Prostate gland (tissue), 2 donors: ENCODE results near the gene CYB5A.

Experiments
- POLR2A ChIP-seq: fragments of 450-650 bp; IDR thresholded peaks from one replicate; pipeline ENCODE4 v1.6.1; 2016; ENCODE audit warnings: antibody characterized with exemption, mild to moderate bottlenecking
- POLR2AphosphoS5 ChIP-seq: sonication (generic); formaldehyde crosslinking; IDR thresholded peaks from one replicate; pipeline ENCODE4 v1.6.1; 2017; ENCODE audit warnings: antibody characterized with exemption
- TF ChIP-seq, protein P1 (sequence below), 4 experiments: fragments of 200-600 bp in 2 of 4; fragments of 450-650 bp in 2 of 4; sonication (generic) in 2 of 4; IDR thresholded peaks; 1 replicate in 3 of 4; 2 replicates in 1 of 4; pipeline ENCODE4 v1.5.1; 2016 to 2019; ENCODE audit warnings: antibody characterized with exemption in 4 of 4, mild to moderate bottlenecking in 2 of 4, moderate library complexity in 2 of 4

DNA sequence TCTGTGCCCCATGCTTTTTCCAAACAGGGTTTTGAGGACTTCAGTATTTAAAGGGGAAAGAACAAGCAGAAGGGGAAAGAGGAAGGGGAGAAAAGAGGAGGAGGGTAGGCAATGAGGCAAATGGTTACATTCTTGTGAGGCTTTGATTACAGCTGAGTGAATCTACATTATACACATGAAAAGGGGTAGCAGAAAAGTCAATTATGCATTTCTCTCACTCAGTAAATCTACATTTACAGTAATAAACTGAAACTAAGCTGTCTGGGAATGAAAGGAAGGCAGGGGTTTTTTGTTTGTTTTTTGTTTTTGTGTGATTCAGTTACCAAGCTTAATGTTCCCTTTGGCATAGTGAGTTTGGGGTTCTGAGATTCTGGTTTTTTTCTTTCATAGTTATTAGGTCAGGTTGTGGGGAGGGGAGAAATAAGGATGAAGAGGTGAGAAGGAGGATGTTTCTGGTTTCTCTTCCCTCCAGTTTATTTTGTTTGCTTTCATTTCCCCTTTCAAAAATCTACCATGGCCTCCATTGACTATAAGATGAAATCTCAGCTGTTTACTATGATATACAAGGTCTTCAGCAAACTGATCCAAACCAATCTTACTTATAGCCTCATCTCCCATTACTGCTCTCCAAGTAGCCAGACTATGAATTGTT is 42.6 kb upstream of the CYB5A start:
- TF ChIP-seq POLR2A, result no peak
- TF ChIP-seq, protein P1, sequence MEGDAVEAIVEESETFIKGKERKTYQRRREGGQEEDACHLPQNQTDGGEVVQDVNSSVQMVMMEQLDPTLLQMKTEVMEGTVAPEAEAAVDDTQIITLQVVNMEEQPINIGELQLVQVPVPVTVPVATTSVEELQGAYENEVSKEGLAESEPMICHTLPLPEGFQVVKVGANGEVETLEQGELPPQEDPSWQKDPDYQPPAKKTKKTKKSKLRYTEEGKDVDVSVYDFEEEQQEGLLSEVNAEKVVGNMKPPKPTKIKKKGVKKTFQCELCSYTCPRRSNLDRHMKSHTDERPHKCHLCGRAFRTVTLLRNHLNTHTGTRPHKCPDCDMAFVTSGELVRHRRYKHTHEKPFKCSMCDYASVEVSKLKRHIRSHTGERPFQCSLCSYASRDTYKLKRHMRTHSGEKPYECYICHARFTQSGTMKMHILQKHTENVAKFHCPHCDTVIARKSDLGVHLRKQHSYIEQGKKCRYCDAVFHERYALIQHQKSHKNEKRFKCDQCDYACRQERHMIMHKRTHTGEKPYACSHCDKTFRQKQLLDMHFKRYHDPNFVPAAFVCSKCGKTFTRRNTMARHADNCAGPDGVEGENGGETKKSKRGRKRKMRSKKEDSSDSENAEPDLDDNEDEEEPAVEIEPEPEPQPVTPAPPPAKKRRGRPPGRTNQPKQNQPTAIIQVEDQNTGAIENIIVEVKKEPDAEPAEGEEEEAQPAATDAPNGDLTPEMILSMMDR (IDR thresholded peaks at IDR 0.05), result no peak
- no peak for TF ChIP-seq POLR2AphosphoS5
